ENCODE measurements around the gene PAM16. TPM values are rescaled to one million over a fixed set of nuclear protein-coding genes. Genes with fewer than 3 reads are reported as not detected.

PAM16 gene
- total and polyA plus RNA-seq, 4 donors = 14.0 to 70.5 (median 29.6) TPM

GRCh38 chr16:4387781-4388180, 36.7 kb upstream of the PAM16 start:
- 96% methylated on average over 20 of the region's 20 CpGs for WGBS
- Histone ChIP-seq H3K27me3 (ENCODE audit: control insufficient read depth in 4 of 4, insufficient read depth in 4 of 4, low read length in 3 of 4) (no peaks in the 10 kb centered on the region), H3K27ac (ENCODE audit: low read depth in 1 of 2, low read length in 2 of 2) (no peak overlapping the region), H3K4me1 (ENCODE audit: control insufficient read depth in 4 of 4, insufficient read depth in 4 of 4, low read length in 3 of 4) (peaks cover 0 to 11% (median 0%) of the 10 kb centered on the region in 4 donors), H3K36me3 (ENCODE audit: control insufficient read depth in 4 of 4, insufficient read depth in 3 of 4, low read depth in 1 of 4, low read length in 3 of 4) (peaks cover 0 to 3% (median 1%) of the 10 kb centered on the region in 4 donors), H3K9ac (ENCODE audit: low read depth in 1 of 2, low read length in 2 of 2) (no peak overlapping the region), H3K9me3 (ENCODE audit: control insufficient read depth in 4 of 4, low read length in 3 of 4) (no peaks in the 10 kb centered on the region), H3K4me3 (ENCODE audit: low read depth in 1 of 3, low read length in 3 of 3) (no peak overlapping the region)
- TF ChIP-seq JUND (IDR thresholded peaks at IDR 0.05) = no peak
- TF ChIP-seq RXRA (IDR thresholded peaks at IDR 0.05) = no peak
- TF ChIP-seq NR2F2 (IDR thresholded peaks at IDR 0.05) = no peak
- no peak for TF ChIP-seq EGR1 (IDR thresholded peaks at IDR 0.05; ENCODE audit: low read depth in 2 of 2)
- TF ChIP-seq GABPA (IDR thresholded peaks at IDR 0.05 in 1 of 2, conservative IDR thresholded peaks at IDR 0.05 in 1 of 2) = no peak
- no peak for TF ChIP-seq FOXA1 (IDR thresholded peaks at IDR 0.05)
- no peak for DNase-seq (ENCODE audit: low spot score)

GRCh38 chr16:4386951-4387565, 35.9 kb upstream of the PAM16 start:
- WGBS = 86% methylated on average over 10 of the region's 10 CpGs
- Histone ChIP-seq H3K4me1 (ENCODE audit: control insufficient read depth in 4 of 4, insufficient read depth in 4 of 4, low read length in 3 of 4) (peaks cover 0 to 11% (median 0%) of the 10 kb centered on the region in 4 donors), H3K9me3 (ENCODE audit: control insufficient read depth in 4 of 4, low read length in 3 of 4) (no peaks in the 10 kb centered on the region), H3K36me3 (ENCODE audit: control insufficient read depth in 4 of 4, insufficient read depth in 3 of 4, low read depth in 1 of 4, low read length in 3 of 4) (peaks cover 0 to 5% (median 3%) of the 10 kb centered on the region in 4 donors), H3K9ac (ENCODE audit: low read depth in 1 of 2, low read length in 2 of 2) (no peak overlapping the region), H3K27me3 (ENCODE audit: control insufficient read depth in 4 of 4, insufficient read depth in 4 of 4, low read length in 3 of 4) (no peaks in the 10 kb centered on the region), H3K27ac (ENCODE audit: low read depth in 1 of 2, low read length in 2 of 2) (no peak overlapping the region), H3K4me3 (ENCODE audit: low read depth in 1 of 3, low read length in 3 of 3) (no peak overlapping the region)
- no peak for DNase-seq (ENCODE audit: low spot score)
- TF ChIP-seq ZBTB33 (IDR thresholded peaks at IDR 0.05) (no peak), FOXA1 (IDR thresholded peaks at IDR 0.05) (no peak), NR2F2 (IDR thresholded peaks at IDR 0.05) (no peak), YY1 (IDR thresholded peaks at IDR 0.05) (no peak), ATF3 (IDR thresholded peaks at IDR 0.05) (no peak), TAF1 (conservative IDR thresholded peaks at IDR 0.05) (no peak), FOXA2 (IDR thresholded peaks at IDR 0.05) (no peak), GABPA (IDR thresholded peaks at IDR 0.05 in 1 of 2, conservative IDR thresholded peaks at IDR 0.05 in 1 of 2) (no peak), REST (IDR thresholded peaks at IDR 0.05) (no peak), MAX (IDR thresholded peaks at IDR 0.05) (no peak)
